DND-41 (cell line): ENCODE data around the gene NKAIN2.

Experiments
- EZH2 ChIP-seq: IDR thresholded peaks from 3 replicates; pipeline ENCODE4 v1.6.1; 2012; ENCODE audit warnings: borderline replicate concordance, low read depth, mild to moderate bottlenecking, moderate library complexity, low read length, inconsistent platforms; ENCODE audit not compliant: severe bottlenecking
- TF ChIP-seq, protein P1 (sequence below): IDR thresholded peaks from 2 replicates; pipeline ENCODE4 v1.5.1; 2012; ENCODE audit warnings: borderline replicate concordance, low read length, moderate library complexity, mild to moderate bottlenecking; ENCODE audit not compliant: poor library complexity, severe bottlenecking; ENCODE audit errors: extremely low read depth

DNA sequence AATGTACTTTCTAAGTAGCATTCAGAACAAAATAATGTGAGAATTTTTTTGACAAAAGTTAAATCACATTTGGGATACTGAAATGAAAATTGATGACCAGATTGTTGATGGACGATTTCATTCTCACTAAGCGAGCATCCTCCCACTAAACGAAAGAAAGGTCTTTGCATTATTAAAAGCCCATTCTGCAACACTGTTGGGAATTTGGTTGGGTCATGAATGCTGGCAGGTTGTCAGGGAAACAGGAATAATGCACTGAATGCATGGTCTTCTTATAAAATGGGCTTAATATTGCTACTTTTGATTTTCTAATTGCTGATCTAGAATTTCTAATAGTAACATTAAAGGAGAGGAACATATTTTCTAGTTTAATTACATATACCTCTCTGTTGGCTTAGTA lies 229.8 kb downstream of the NKAIN2 start:
- TF ChIP-seq, protein P1, sequence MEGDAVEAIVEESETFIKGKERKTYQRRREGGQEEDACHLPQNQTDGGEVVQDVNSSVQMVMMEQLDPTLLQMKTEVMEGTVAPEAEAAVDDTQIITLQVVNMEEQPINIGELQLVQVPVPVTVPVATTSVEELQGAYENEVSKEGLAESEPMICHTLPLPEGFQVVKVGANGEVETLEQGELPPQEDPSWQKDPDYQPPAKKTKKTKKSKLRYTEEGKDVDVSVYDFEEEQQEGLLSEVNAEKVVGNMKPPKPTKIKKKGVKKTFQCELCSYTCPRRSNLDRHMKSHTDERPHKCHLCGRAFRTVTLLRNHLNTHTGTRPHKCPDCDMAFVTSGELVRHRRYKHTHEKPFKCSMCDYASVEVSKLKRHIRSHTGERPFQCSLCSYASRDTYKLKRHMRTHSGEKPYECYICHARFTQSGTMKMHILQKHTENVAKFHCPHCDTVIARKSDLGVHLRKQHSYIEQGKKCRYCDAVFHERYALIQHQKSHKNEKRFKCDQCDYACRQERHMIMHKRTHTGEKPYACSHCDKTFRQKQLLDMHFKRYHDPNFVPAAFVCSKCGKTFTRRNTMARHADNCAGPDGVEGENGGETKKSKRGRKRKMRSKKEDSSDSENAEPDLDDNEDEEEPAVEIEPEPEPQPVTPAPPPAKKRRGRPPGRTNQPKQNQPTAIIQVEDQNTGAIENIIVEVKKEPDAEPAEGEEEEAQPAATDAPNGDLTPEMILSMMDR: no peak
- TF ChIP-seq EZH2: no peak
